DOHH2 (cell line): ENCODE measurements around the gene PLSCR3.

Experiments
- H3F3A ChIP-seq: fragments of 200-600 bp; sonication (generic), shearing (Covaris generic); 2 replicates; pipeline ENCODE4 v1.6.0; 2016; ENCODE audit warnings: antibody characterized with exemption, mild to moderate bottlenecking; ENCODE audit not compliant: control insufficient read depth, insufficient read depth
- H3K27ac ChIP-seq: fragments of 200-600 bp; sonication (generic); 2 replicates; pipeline ENCODE4 v1.5.1; 2014; ENCODE audit warnings: low read depth, mild to moderate bottlenecking, low read length, moderate library complexity
- H3K27me3 ChIP-seq: fragments of 200-600 bp; sonication (generic); 2 replicates; pipeline ENCODE4 v1.6.1; 2014; ENCODE audit warnings: mild to moderate bottlenecking, low read length, mixed read lengths; ENCODE audit not compliant: control insufficient read depth
- H3K36me3 ChIP-seq: fragments of 200-600 bp; sonication (generic); 2 replicates; pipeline ENCODE4 v1.6.1; 2014; ENCODE audit warnings: mild to moderate bottlenecking, low read length, moderate library complexity, mixed read lengths; ENCODE audit not compliant: control insufficient read depth
- H3K4me1 ChIP-seq: fragments of 200-600 bp; sonication (generic); 2 replicates; pipeline ENCODE4 v1.6.1; 2014; ENCODE audit warnings: mild to moderate bottlenecking, low read length, mixed read lengths; ENCODE audit not compliant: control insufficient read depth
- H3K4me2 ChIP-seq: fragments of 200-600 bp; sonication (generic); 2 replicates; pipeline ENCODE4 v1.6.0; 2014; ENCODE audit warnings: mild to moderate bottlenecking, low read length, moderate library complexity
- H3K4me3 ChIP-seq: fragments of 200-600 bp; sonication (generic); 2 replicates; pipeline ENCODE4 v1.5.1; 2014; ENCODE audit warnings: mild to moderate bottlenecking, low read length, mixed read lengths
- H3K79me2 ChIP-seq: fragments of 200-600 bp; sonication (generic); 2 replicates; pipeline ENCODE4 v1.6.1; 2014; ENCODE audit warnings: mild to moderate bottlenecking, low read length, mixed read lengths; ENCODE audit not compliant: control insufficient read depth
- H3K9me2 ChIP-seq: fragments of 200-600 bp; sonication (generic); replicated peaks from 2 replicates; pipeline ENCODE4 v1.6.1; 2014; ENCODE audit warnings: mild to moderate bottlenecking, low read length, mixed read lengths; ENCODE audit not compliant: control insufficient read depth
- H3K9me3 ChIP-seq: fragments of 200-600 bp; sonication (generic); 2 replicates; pipeline ENCODE4 v1.6.1; 2014; ENCODE audit warnings: antibody characterized with exemption, low read length, mixed read lengths; ENCODE audit not compliant: control insufficient read depth, insufficient read depth
- H4K20me1 ChIP-seq: fragments of 200-600 bp; sonication (generic); 2 replicates; pipeline ENCODE4 v1.6.0; 2014; ENCODE audit warnings: low read depth, mild to moderate bottlenecking, antibody characterized with exemption, low read length, moderate library complexity; ENCODE audit not compliant: control insufficient read depth, insufficient read depth
- EZH2phosphoT487 ChIP-seq: fragments of 200-600 bp; sonication (generic); IDR thresholded peaks from 2 replicates; pipeline ENCODE4 v1.6.1; 2017; ENCODE audit warnings: borderline replicate concordance, mild to moderate bottlenecking, antibody characterized with exemption, low read length, moderate library complexity, mixed read lengths
- TF ChIP-seq, protein P1 (sequence below): fragments of 200-600 bp; sonication (generic); IDR thresholded peaks from one replicate; pipeline ENCODE4 v1.5.1; 2014; ENCODE audit warnings: antibody characterized with exemption, mild to moderate bottlenecking, low read depth, low read length; ENCODE audit not compliant: poor library complexity, severe bottlenecking

The PLSCR3 gene

GRCh38 chr17:7409716-7410115, 15.4 kb upstream of the PLSCR3 start:
- H3K27ac ChIP-seq = no peak overlapping the region
- no peaks in the 10 kb centered on the region for H3K79me2 ChIP-seq
- H3K9me2 ChIP-seq = no peaks in the 10 kb centered on the region
- H3K4me1 ChIP-seq = peaks cover 3% of the 10 kb centered on the region; the same call in 1 of the 2 replicates
- 0 out of 2 replicates have a peak, but pooled peaks cover 2% of the 10 kb centered on the region for H3F3A ChIP-seq
- H3K4me3 ChIP-seq = no peak overlapping the region
- TF ChIP-seq EZH2phosphoT487 = no peak
- TF ChIP-seq, protein P1, sequence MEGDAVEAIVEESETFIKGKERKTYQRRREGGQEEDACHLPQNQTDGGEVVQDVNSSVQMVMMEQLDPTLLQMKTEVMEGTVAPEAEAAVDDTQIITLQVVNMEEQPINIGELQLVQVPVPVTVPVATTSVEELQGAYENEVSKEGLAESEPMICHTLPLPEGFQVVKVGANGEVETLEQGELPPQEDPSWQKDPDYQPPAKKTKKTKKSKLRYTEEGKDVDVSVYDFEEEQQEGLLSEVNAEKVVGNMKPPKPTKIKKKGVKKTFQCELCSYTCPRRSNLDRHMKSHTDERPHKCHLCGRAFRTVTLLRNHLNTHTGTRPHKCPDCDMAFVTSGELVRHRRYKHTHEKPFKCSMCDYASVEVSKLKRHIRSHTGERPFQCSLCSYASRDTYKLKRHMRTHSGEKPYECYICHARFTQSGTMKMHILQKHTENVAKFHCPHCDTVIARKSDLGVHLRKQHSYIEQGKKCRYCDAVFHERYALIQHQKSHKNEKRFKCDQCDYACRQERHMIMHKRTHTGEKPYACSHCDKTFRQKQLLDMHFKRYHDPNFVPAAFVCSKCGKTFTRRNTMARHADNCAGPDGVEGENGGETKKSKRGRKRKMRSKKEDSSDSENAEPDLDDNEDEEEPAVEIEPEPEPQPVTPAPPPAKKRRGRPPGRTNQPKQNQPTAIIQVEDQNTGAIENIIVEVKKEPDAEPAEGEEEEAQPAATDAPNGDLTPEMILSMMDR = no peak
- H3K27me3 ChIP-seq = no peaks in the 10 kb centered on the region
- H3K9me3 ChIP-seq = no peaks in the 10 kb centered on the region
- no peaks in the 10 kb centered on the region for H4K20me1 ChIP-seq
- no peaks in the 10 kb centered on the region for H3K36me3 ChIP-seq
- no peak overlapping the region for H3K4me2 ChIP-seq

DNA sequence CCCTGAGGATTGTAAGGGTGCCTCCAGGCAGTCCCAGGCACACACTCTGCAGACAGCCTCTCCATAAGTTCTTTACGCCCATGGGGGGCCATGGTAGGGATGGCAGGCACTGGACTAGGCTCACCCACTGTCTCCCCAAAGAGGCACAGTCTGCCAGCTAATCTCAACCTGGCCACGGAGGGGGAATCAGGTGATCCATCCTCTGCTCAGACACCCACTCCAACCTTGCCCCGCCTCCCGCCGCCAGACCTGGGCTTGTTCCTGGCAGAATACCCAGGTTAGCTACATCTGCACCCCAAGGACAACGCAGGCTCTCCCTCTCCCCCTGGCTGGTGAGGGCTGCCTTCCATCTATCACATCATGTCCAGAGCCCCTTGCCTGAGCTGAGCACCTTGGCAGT, 14.5 kb upstream of the PLSCR3 start:
- H4K20me1 ChIP-seq = no peaks in the 10 kb centered on the region
- no peak overlapping the region for H3K27ac ChIP-seq
- no peaks in the 10 kb centered on the region for H3K36me3 ChIP-seq
- H3K4me2 ChIP-seq = no peak overlapping the region
- H3K27me3 ChIP-seq = no peaks in the 10 kb centered on the region
- H3K9me2 ChIP-seq = no peaks in the 10 kb centered on the region
- H3K4me1 ChIP-seq = peaks cover 3% of the 10 kb centered on the region; the same call in 1 of the 2 replicates
- H3K4me3 ChIP-seq = no peak overlapping the region
- H3F3A ChIP-seq = 0 out of 2 replicates have a peak, but pooled peaks cover 2% of the 10 kb centered on the region
- H3K79me2 ChIP-seq = no peaks in the 10 kb centered on the region
- no peak for TF ChIP-seq EZH2phosphoT487
- TF ChIP-seq, protein P1 = no peak
- no peaks in the 10 kb centered on the region for H3K9me3 ChIP-seq

GRCh38 chr17:7408252-7408727, 14.0 kb upstream of the PLSCR3 start:
- no peaks in the 10 kb centered on the region for H3K36me3 ChIP-seq

More at GRCh38 chr17:7408252-7408727, 14.0 kb upstream of the PLSCR3 start:
- Histone ChIP-seq H3F3A (0 out of 2 replicates have a peak, but pooled peaks cover 2% of the 10 kb centered on the region), H3K79me2 (peaks cover 2% of the 10 kb centered on the region), H3K27ac (no peak overlapping the region), H3K9me2 (no peaks in the 10 kb centered on the region), H3K4me2 (no peak overlapping the region), H3K9me3 (no peaks in the 10 kb centered on the region), H3K4me3 (no peak overlapping the region), H3K4me1 (peaks cover 4% of the 10 kb centered on the region), H3K27me3 (no peaks in the 10 kb centered on the region), H4K20me1 (no peaks in the 10 kb centered on the region)
- no peak for TF ChIP-seq EZH2phosphoT487
- TF ChIP-seq, protein P1 = no peak
